ENCODE data around the gene PLEKHG4B.
"Not testable (repeated sequence)": the region's sequence is repeated elsewhere in the genome, so short reads cannot be mapped to it uniquely, and the experiment has no call there.

Gene PLEKHG4B

GRCh38 chr5:223791-224190 is 131.8 kb downstream of the PLEKHG4B start:
- Histone ChIP-seq H3K4me3 (IDR thresholded peaks at IDR 0.05; ENCODE audit: insufficient read depth, low read depth, low read length) (no peak overlapping the region), H4K20me1 (ENCODE audit: insufficient read depth) (no peaks in the 10 kb centered on the region), H3K79me2 (ENCODE audit: insufficient read depth, low read depth) (peaks cover 86% of the 10 kb centered on the region), H3K4me1 (ENCODE audit: low read depth, poor library complexity, severe bottlenecking) (peaks cover 42% of the 10 kb centered on the region), H3K9ac (no peak overlapping the region), H2AFZ (ENCODE audit: low read depth) (no peak overlapping the region), H3K4me2 (peak overlapping the region; percentile 72), H3K36me3 (ENCODE audit: insufficient read depth) (peaks cover 35% of the 10 kb centered on the region), H3K27ac (peak overlapping the region; percentile 60), H3K27me3 (ENCODE audit: insufficient read depth, low read depth) (no peaks in the 10 kb centered on the region)
- no peak for TF ChIP-seq CTCF (conservative IDR thresholded peaks at IDR 0.05; ENCODE audit: low read depth, low read length)

GRCh38 chr5:225334-225733 is 133.4 kb downstream of the PLEKHG4B start:
- no peak overlapping the region for H3K4me2 ChIP-seq
- no peak for TF ChIP-seq CTCF (conservative IDR thresholded peaks at IDR 0.05; ENCODE audit: low read depth, low read length)
- peaks cover 35% of the 10 kb centered on the region for H3K36me3 ChIP-seq (ENCODE audit: insufficient read depth)
- H3K27ac ChIP-seq, result no peak overlapping the region
- no peaks in the 10 kb centered on the region for H4K20me1 ChIP-seq (ENCODE audit: insufficient read depth)
- no peak overlapping the region for H3K4me3 ChIP-seq (IDR thresholded peaks at IDR 0.05; ENCODE audit: insufficient read depth, low read depth, low read length)
- H3K79me2 ChIP-seq (ENCODE audit: insufficient read depth, low read depth), result peaks cover 70% of the 10 kb centered on the region
- H2AFZ ChIP-seq (ENCODE audit: low read depth), result no peak overlapping the region
- H3K27me3 ChIP-seq (ENCODE audit: insufficient read depth, low read depth), result no peaks in the 10 kb centered on the region
- H3K4me1 ChIP-seq (ENCODE audit: low read depth, poor library complexity, severe bottlenecking), result peaks cover 42% of the 10 kb centered on the region
- H3K9ac ChIP-seq, result no peak overlapping the region

- not testable (repeated sequence) for H4K20me1 ChIP-seq (ENCODE audit: insufficient read depth); H3K27me3 ChIP-seq (ENCODE audit: insufficient read depth, low read depth); H3K4me3 ChIP-seq (IDR thresholded peaks at IDR 0.05; ENCODE audit: insufficient read depth, low read depth, low read length); H3K27ac ChIP-seq; H3K4me2 ChIP-seq; H3K9ac ChIP-seq; H2AFZ ChIP-seq (ENCODE audit: low read depth)
- peaks cover 50% of the 10 kb centered on the region for H3K79me2 ChIP-seq (ENCODE audit: insufficient read depth, low read depth)
- H3K36me3 ChIP-seq (ENCODE audit: insufficient read depth), result peaks cover 33% of the 10 kb centered on the region
- H3K4me1 ChIP-seq (ENCODE audit: low read depth, poor library complexity, severe bottlenecking), result peaks cover 27% of the 10 kb centered on the region
Observed at GRCh38 chr5:227375-227774, 135.4 kb downstream of the PLEKHG4B start.

- H3K4me1 ChIP-seq (ENCODE audit: low read depth, poor library complexity, severe bottlenecking), result peaks cover 12% of the 10 kb centered on the region
- H3K9ac ChIP-seq, result no peak overlapping the region
- TF ChIP-seq CTCF (conservative IDR thresholded peaks at IDR 0.05; ENCODE audit: low read depth, low read length), result no peak
- no peak overlapping the region for H3K4me2 ChIP-seq
- H4K20me1 ChIP-seq (ENCODE audit: insufficient read depth), result no peaks in the 10 kb centered on the region
- H2AFZ ChIP-seq (ENCODE audit: low read depth), result no peak overlapping the region
- no peak overlapping the region for H3K4me3 ChIP-seq (IDR thresholded peaks at IDR 0.05; ENCODE audit: insufficient read depth, low read depth, low read length)
- peaks cover 35% of the 10 kb centered on the region for H3K79me2 ChIP-seq (ENCODE audit: insufficient read depth, low read depth)
- no peak overlapping the region for H3K27ac ChIP-seq
- H3K36me3 ChIP-seq (ENCODE audit: insufficient read depth), result peaks cover 36% of the 10 kb centered on the region
- H3K27me3 ChIP-seq (ENCODE audit: insufficient read depth, low read depth), result no peaks in the 10 kb centered on the region
Observed at GRCh38 chr5:228886-229285, 136.9 kb downstream of the PLEKHG4B start.

GRCh38 chr5:230711-231110 is 138.7 kb downstream of the PLEKHG4B start:
- no peak overlapping the region for H2AFZ ChIP-seq (ENCODE audit: low read depth)
- H3K27ac ChIP-seq, result no peak overlapping the region
- H3K79me2 ChIP-seq (ENCODE audit: insufficient read depth, low read depth), result peaks cover 17% of the 10 kb centered on the region
- no peak for TF ChIP-seq CTCF (conservative IDR thresholded peaks at IDR 0.05; ENCODE audit: low read depth, low read length)
- no peak overlapping the region for H3K4me3 ChIP-seq (IDR thresholded peaks at IDR 0.05; ENCODE audit: insufficient read depth, low read depth, low read length)
- no peaks in the 10 kb centered on the region for H3K27me3 ChIP-seq (ENCODE audit: insufficient read depth, low read depth)
- H3K4me1 ChIP-seq (ENCODE audit: low read depth, poor library complexity, severe bottlenecking), result no peaks in the 10 kb centered on the region
- H4K20me1 ChIP-seq (ENCODE audit: insufficient read depth), result no peaks in the 10 kb centered on the region
- H3K36me3 ChIP-seq (ENCODE audit: insufficient read depth), result peaks cover 38% of the 10 kb centered on the region
- no peak overlapping the region for H3K4me2 ChIP-seq
- no peak overlapping the region for H3K9ac ChIP-seq

Measured in KMS-11 (cell line).